Memory B cell (primary cell): ENCODE data around the gene FRS3.

Experiments
- ATAC-seq: fragments of 150-1000 bp; cut with Tn5 transposase; 2 replicates; pipeline ENCODE4 v1.10.0; 2021; ENCODE audit warnings: low read depth, mild to moderate bottlenecking, moderate library complexity
- DNase-seq, 2 donors: peaks; one replicate each; pipeline ENCODE4 v3.0.0; 2022; ENCODE audit warnings: low spot score in 2 of 2
- H3K27ac Mint-ChIP-seq: one replicate; pipeline ENCODE4 v1.8.0; 2022; ENCODE audit warnings: mild to moderate bottlenecking, moderate library complexity, mixed read lengths
- H3K27me3 Mint-ChIP-seq: one replicate; pipeline ENCODE4 v1.8.0; 2022; ENCODE audit warnings: mixed read lengths
- H3K36me3 Mint-ChIP-seq: one replicate; pipeline ENCODE4 v1.8.0; 2022; ENCODE audit warnings: mild to moderate bottlenecking, mixed read lengths
- H3K4me1 Mint-ChIP-seq: one replicate; pipeline ENCODE4 v1.8.0; 2022; ENCODE audit warnings: mixed read lengths
- H3K4me3 Mint-ChIP-seq: one replicate; pipeline ENCODE4 v1.8.0; 2022; ENCODE audit warnings: mild to moderate bottlenecking, moderate library complexity, mixed read lengths
- H3K9me3 Mint-ChIP-seq: one replicate; pipeline ENCODE4 v1.8.0; 2022; ENCODE audit warnings: mixed read lengths

FRS3 gene

DNA sequence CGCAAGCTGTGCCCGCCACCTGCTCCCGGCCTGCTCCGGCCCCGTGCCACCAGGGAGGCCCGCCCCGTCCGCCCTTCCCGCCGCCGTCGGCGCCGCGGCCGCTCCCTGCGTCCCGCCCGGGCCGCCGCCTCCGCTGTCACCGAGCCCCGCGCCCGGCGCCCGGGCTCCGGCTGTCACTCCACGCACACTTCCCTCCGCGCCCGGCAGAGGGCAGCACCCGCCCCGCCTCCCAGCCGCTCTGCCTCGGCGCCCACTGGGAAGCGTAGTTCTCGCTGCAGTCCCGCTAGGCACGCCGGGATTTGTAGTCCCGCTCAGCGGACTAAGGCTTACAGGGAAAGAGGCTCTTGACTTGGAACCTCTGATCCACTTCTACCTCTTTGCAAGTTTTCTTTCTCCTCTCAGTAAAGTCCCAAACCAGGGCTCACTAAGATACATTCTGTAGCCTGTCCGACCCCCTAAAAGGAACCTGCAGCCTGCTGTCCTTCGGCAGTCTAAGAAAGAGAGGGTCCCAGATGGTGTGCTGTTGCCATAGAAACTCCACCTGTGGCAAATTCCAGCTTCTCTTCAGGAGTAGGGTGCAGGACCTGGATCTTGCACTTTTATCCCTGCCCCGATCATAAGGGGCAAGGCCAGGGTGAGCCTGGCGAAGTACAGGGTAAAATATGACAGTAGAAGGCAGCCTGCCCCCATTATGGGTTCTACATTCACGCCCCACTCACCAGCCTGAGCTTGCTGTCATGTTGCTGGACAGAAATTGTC lies 44.1 kb downstream of the FRS3 start, which contains the start of gene TFEB:
TFEB (minus strand) TSS at position 182 of the 759 bp plus-strand sequence. CDS start 44,395 bp downstream, outside the sequence.
- H3K27ac Mint-ChIP-seq = peak within 1 kb of the TSS; percentile 67
- peaks cover 13% of the 10 kb centered on the region for H3K4me1 Mint-ChIP-seq
- H3K36me3 Mint-ChIP-seq = peaks cover 5% of the 10 kb centered on the region
- DNase-seq (peak; percentile 98 to 99), ATAC-seq (peak; percentile 48)
- H3K4me3 Mint-ChIP-seq = peak within 1 kb of the TSS; percentile 86
- no peaks in the 10 kb centered on the region for H3K9me3 Mint-ChIP-seq
- no peaks in the 10 kb centered on the region for H3K27me3 Mint-ChIP-seq

DNA sequence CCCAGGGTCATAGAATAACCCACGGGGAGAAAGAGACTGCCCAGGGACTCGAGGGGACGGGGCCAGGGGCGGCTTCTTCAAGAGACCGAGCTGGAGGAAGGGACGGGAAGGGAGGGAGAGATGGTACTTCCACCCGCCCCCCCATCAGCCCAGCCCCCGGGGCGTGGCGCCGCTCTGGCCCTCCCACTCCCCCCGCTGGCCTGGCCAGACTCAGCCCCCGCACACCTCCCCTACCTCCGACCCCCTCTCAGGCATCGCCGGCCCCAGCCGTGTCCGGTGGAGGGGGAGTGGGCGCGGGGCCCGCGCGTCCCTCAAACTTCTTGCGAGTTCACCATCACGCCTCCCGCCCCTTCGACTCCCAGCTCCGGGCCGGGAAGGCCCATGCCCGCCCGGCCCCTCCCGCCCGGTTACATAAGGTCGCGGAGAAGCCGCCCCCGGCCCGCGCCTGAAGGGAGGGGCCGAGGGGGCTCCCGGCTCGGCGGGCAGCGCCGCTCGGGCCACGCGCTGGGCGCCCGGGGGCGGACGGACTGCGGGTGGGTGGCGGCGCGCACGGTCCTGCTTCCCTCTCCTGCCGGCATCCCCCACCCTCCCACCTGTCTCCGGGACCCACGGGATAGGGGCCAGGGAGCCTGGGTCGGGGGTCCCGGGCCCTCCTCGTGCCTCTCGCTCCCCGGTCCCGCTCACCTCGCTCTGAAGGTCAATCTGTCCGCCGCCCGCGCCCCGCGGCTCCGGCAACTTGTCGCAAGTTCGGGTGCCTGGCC lies 44.9 kb downstream of the FRS3 start:
- H3K27ac Mint-ChIP-seq = peak overlapping the region; percentile 67
- peak in 1 of 2 donors; percentile 69 for DNase-seq

DNA sequence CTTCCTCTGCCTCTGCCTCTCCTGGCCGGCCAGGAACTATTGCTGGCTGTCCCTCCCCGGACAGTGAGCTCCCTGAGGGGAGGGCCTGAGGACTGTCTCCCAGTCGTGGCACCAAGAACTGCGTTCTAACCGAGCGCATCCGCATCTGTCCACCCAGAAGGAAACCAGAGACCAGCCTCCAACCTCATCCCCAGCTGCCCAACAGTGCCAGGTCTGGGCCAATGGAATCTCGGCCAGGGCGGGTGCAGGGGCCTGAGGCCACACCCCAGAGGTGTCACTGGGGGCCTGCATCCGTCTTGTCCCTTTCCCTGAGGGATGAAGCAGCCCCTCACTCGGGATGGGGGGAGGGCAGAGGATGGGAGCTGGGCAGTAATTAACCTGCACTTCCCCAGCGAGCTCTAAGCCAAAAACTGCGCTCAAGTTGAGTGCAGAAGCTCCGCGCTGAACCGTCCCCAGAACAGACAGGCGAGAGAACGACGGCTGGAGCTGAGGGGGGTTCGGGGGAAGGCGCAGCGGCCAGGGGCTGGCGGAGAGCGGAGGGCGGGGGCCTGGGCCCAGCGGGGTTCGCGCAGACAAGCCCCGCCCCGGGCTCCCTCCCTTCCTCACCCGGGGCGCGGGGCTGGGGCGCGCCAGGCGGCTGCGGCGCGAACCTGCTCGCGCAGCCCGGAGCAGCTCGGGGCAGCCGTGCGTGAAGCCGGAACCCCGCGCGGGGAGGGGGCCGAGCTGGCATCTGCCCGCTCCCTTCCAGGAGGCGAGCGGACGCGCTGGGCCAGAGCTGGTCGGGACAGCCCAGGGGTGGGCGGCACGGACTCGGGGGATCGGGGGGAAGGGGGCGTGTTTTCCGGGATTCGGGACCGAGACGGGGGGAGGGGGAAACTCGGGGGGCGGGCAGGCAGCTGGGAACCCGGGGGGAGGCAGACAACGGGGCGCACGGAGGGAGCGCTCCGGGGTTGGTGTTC lies 45.7 kb downstream of the FRS3 start:
- peaks cover 7% of the 10 kb centered on the region for H3K36me3 Mint-ChIP-seq
- H3K9me3 Mint-ChIP-seq = no peaks in the 10 kb centered on the region
- peaks cover 26% of the 10 kb centered on the region for H3K4me1 Mint-ChIP-seq
- H3K27me3 Mint-ChIP-seq = no peaks in the 10 kb centered on the region
- peak overlapping the region; percentile 88 for H3K27ac Mint-ChIP-seq
- peak; percentile 78 to 79 for DNase-seq
- peak overlapping the region; percentile 91 for H3K4me3 Mint-ChIP-seq
- peak; percentile 67 for ATAC-seq

More for the DNA sequence above, 44.9 kb downstream of the FRS3 start:
- H3K27me3 Mint-ChIP-seq = no peaks in the 10 kb centered on the region
- ATAC-seq = peak; percentile 38
- peaks cover 18% of the 10 kb centered on the region for H3K4me1 Mint-ChIP-seq
- H3K9me3 Mint-ChIP-seq = no peaks in the 10 kb centered on the region
- peaks cover 7% of the 10 kb centered on the region for H3K36me3 Mint-ChIP-seq
- peak overlapping the region; percentile 86 for H3K4me3 Mint-ChIP-seq

DNA sequence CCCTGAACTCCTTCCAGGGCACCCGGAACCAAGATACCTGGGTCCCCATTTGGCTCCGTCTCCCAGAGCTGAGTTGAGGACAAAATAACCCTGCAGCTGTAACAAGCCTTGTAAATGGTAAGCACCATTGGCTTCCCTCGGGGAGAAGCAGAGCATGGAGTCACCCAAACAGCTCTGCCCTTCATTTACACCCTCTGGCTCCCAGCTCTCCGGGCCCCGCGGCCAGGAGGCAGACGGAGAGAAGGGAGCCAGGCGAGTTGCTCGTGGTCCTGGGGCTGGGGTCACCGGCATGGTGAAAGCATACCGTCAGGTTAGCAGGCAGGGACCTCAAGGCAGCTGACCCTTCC lies 46.4 kb downstream of the FRS3 start:
- Mint-ChIP-seq H3K27ac (peak overlapping the region; percentile 88), H3K36me3 (peaks cover 7% of the 10 kb centered on the region), H3K4me1 (peaks cover 32% of the 10 kb centered on the region), H3K4me3 (peak overlapping the region; percentile 91), H3K9me3 (no peaks in the 10 kb centered on the region), H3K27me3 (no peaks in the 10 kb centered on the region)
- DNase-seq (peak in 1 of 2 donors; percentile 52), ATAC-seq (no peak)

DNA sequence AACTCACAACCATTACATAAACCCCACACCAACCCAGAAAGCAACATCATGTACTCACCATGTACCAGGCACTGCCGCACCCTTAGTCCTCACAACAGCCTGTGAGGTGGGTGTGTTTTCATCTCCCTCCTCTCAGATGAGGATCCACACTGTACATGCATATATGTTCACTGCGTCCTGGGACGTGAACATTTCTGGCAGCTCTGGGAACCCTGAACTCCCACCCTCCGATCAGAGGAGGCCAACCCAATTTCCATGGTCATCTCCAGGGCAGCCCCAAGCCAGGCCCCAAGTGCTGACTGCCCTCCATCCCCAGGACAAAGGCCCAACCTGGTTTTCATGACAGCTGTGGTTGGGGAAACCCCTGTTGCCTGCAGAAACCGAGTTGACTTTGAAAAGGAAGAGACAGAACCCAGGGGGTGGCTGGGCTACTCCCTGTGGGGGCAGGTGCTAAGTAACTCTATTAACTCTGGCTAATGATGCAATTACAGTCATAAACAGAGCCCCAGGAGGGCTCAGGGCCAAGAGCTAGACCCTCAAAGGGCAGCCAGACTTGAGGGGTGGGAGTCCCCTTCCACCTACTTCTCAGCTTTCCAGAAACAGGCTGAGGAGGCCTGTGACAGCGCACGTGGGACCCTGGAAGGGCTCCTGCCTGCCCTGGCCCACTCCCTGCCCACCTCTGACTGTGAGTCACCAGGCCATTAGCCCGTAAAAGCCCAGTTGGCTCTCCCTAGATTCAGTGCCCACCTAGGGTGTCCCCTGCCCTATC lies 46.9 kb downstream of the FRS3 start:
- Mint-ChIP-seq H3K27me3 (no peaks in the 10 kb centered on the region), H3K36me3 (peaks cover 7% of the 10 kb centered on the region), H3K27ac (peak overlapping the region; percentile 88), H3K4me1 (peaks cover 36% of the 10 kb centered on the region), H3K4me3 (peak overlapping the region; percentile 91), H3K9me3 (no peaks in the 10 kb centered on the region)
- peak; percentile 58 for ATAC-seq
- peak; percentile 71 to 78 for DNase-seq

DNA sequence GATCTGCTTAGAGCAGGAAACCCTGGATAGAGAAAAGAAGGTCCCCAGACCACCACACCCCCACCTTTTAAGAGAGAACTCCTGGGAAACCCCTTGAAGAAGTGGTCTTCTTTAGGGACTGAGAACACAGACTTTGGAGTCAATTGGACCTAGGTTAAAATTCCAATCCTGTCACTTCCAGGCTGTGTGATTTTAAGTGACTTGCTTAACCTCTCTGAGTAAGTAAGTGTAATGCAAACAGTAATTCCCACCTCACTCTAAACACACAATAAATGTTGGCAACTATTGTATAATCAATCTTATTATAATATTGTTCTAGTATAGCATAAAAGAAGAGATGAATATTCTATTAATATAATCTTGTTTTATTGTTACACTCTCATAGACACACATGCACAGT lies 47.6 kb downstream of the FRS3 start:
- peak overlapping the region; percentile 91 for H3K4me3 Mint-ChIP-seq
- H3K27me3 Mint-ChIP-seq = no peaks in the 10 kb centered on the region
- peaks cover 8% of the 10 kb centered on the region for H3K36me3 Mint-ChIP-seq
- peak overlapping the region; percentile 88 for H3K27ac Mint-ChIP-seq
- DNase-seq (no peak), ATAC-seq (no peak)
- no peaks in the 10 kb centered on the region for H3K9me3 Mint-ChIP-seq
- H3K4me1 Mint-ChIP-seq = peaks cover 40% of the 10 kb centered on the region

DNA sequence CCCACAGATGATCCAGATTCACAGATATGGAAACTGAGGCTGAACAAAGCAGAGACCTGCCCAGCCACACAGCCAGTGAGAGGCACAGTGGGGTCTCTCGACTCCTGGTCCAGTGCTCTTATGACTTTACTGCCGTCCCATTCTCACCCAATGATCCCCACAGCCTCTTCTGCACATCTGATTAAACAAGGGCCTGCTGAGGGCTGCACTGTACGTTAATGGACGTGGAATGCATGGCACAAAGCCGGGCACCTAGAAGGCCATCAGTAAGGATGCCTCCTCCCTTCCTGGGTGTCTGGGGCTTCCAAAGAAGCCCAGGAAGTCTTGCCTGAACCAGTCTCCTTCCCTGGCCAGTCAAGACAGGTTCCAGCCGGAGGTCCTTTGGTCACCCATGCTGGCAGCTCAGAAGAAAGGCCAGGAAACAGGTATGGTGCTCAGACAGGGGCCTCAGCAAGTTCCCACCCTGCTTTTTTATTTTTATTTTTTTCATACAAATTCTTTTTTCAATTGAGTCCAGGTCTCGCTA lies 48.1 kb downstream of the FRS3 start:
- DNase-seq = no peak
- no peak for ATAC-seq
- H3K27me3 Mint-ChIP-seq = no peaks in the 10 kb centered on the region
- H3K4me3 Mint-ChIP-seq = peak overlapping the region; percentile 75
- peak overlapping the region; percentile 81 for H3K27ac Mint-ChIP-seq
- H3K36me3 Mint-ChIP-seq = peaks cover 11% of the 10 kb centered on the region
- H3K4me1 Mint-ChIP-seq = peaks cover 44% of the 10 kb centered on the region
- H3K9me3 Mint-ChIP-seq = no peaks in the 10 kb centered on the region

DNA sequence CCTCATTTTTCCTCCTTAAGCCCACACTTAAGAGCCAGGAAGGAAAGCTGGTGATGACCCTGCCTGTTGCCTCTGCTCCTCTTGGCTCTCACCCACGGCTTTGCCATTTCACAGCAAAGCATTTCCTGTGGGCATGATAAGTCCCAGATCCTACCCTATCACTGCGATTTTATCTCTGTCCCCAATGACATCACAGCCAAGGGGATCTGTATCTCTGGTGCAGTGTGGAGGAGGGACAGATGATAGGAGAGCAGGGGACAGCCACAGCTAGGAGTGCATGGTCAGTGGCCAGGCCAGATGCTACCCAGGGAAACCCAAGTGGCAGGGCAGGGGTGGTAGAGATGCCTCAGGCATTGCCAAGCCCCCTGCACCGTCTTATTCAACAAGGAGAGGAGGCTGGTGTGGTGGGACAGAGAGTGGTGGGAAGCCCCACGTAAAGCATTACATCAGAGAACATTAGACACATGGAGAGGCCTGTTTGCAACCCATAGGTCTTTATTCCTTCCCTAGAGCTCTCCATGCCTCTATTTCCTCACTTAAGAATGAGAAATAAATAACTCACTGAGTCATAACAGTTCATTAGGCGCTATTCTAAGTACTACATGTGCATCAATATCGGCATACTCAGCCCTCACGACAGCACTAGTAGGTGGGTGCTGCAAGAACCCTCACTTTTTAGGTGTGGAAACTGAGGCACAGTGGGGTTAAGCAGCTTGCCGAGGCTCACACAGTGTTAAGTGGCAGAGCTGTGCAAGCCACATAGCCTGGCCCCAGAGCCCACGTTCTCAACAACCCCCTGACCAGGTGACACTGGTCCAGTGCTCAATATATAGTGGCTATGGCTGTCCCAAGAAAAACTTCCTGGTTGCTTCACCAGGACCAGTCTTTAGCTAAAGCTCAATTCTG lies 48.9 kb downstream of the FRS3 start:
- Mint-ChIP-seq H3K9me3 (no peaks in the 10 kb centered on the region), H3K27ac (peak overlapping the region; percentile 81), H3K27me3 (no peaks in the 10 kb centered on the region), H3K36me3 (peaks cover 13% of the 10 kb centered on the region), H3K4me1 (peaks cover 45% of the 10 kb centered on the region), H3K4me3 (peak overlapping the region; percentile 75)
- no peak for DNase-seq
- no peak for ATAC-seq

DNA sequence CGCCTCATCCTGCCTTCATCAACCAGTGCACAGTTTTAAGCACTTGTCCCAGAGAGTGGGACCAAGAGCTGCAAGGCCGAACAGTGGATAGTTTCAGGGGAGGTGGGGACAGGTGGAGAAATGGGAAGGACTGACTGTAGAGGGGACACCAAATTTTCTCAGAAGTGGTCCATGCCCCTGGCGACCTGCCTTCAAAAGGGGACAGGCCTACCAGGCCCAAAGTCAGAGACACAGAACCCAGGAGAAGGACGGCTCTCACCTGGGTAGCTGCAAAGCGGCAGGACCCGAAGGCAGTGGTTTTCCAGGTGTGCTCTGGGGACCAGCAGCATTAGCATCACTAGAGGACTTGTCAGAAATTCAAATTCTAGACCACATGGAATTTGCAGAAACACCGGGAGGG lies 50.1 kb downstream of the FRS3 start:
- DNase-seq = no peak
- Mint-ChIP-seq H3K27ac (peak overlapping the region; percentile 81), H3K4me1 (peaks cover 48% of the 10 kb centered on the region), H3K4me3 (peak overlapping the region; percentile 75), H3K27me3 (no peaks in the 10 kb centered on the region), H3K36me3 (peaks cover 13% of the 10 kb centered on the region), H3K9me3 (no peaks in the 10 kb centered on the region)
- no peak for ATAC-seq

DNA sequence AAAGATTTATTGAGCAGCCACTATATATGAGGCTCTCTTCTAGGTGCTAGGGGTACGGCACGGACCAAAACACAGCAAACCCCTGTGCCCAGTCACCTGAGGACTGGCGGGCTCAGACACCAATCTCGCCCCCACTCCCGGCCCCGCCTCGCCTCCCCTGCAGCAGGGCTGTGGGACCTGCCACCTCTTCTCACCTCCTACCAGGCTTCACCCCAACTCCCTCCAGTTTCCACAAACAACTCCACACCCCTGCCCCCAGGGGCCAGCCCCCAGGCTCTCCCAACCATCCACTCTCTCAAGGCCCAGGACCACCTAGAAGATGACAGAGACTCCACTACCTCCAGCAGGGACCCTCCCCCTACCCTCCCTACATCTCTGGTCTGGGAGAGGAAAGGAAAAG lies 50.7 kb downstream of the FRS3 start:
- Mint-ChIP-seq H3K36me3 (peaks cover 13% of the 10 kb centered on the region), H3K27me3 (no peaks in the 10 kb centered on the region), H3K4me3 (peak overlapping the region; percentile 75), H3K4me1 (peaks cover 52% of the 10 kb centered on the region), H3K27ac (peak overlapping the region; percentile 81), H3K9me3 (no peaks in the 10 kb centered on the region)
- no peak for DNase-seq
- no peak for ATAC-seq

DNA sequence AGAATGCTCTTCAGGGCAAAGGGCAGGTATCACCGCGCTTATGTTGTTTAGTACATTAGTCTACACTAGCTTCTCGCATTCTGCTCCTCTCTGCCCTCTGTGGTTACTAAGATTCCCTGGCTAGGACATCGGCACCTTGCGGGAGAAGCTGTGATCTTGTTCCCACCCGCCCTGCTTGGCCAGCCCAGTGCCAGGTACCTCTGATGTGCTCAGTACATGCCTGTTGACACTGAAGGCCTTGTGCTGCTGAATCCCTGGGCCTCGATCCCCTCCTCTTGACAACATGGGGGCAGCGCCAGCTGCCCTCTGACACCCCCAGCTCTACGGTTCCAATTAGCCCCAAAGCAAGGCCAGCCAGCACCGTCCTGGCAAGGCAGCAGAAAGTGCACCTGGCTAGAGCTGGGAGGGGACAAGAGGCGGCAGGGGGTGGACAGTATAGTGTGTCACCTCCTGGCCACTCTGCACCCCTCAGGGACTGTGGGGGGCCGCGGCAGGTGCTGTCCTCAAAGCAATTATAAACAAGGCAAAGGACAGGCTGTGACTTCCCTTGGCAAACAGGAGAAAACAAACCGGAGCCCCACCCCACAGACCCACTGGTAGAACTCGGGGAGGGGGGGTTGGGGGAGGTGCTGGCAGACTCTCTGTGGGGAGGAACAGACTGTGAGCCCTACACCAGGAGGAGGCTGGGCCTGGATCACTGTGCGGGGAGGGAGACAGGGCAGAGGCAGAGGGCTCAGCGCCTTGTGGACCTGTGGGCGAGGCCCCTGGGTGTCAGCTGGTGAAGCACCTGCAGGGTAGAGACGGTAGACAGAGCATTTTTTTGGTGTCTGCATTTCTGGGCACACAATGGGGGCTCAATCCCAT lies 51.4 kb downstream of the FRS3 start:
- Mint-ChIP-seq H3K27me3 (no peaks in the 10 kb centered on the region), H3K27ac (peak overlapping the region; percentile 81), H3K4me3 (peak overlapping the region; percentile 75), H3K4me1 (peaks cover 59% of the 10 kb centered on the region), H3K36me3 (peaks cover 13% of the 10 kb centered on the region), H3K9me3 (no peaks in the 10 kb centered on the region)
- ATAC-seq = peak; percentile 40
- DNase-seq = no peak
